Esophagus muscularis mucosa (tissue), 4 donors: ENCODE results near the gene KRTAP10-7. TPM values are rescaled to one million over a fixed set of nuclear protein-coding genes. Genes with fewer than 3 reads are reported as not detected.

ENCODE experiments used
- DNase-seq: peaks from one replicate; pipeline ENCODE4 v3.0.0-alpha.2; 2017; ENCODE audit errors: extremely low spot score
- H3K27ac ChIP-seq, 4 donors: fragments of 200-600 bp; sonication (generic); replicated peaks in 1 of 4; 1 replicate in 3 of 4; 2 replicates in 1 of 4; pipeline ENCODE4 v1.5.1; 2016 to 2019; ENCODE audit warnings: mild to moderate bottlenecking in 1 of 4
- H3K27me3 ChIP-seq, 4 donors: fragments of 200-600 bp; sonication (generic); one replicate each; pipeline versions ENCODE4 v1.5.1 to v1.6.0; 2016 to 2019
- H3K36me3 ChIP-seq, 4 donors: fragments of 200-600 bp; sonication (generic); one replicate each; pipeline ENCODE4 v1.5.1; 2016 to 2019
- H3K4me1 ChIP-seq, 4 donors: fragments of 200-600 bp; sonication (generic); one replicate each; pipeline ENCODE4 v1.5.1; 2016 to 2019
- H3K4me3 ChIP-seq, 4 donors: fragments of 200-600 bp; sonication (generic); 1 replicate in 2 of 4; 2 replicates in 2 of 4; pipeline ENCODE4 v1.5.1; 2016 to 2019; ENCODE audit warnings: mild to moderate bottlenecking in 4 of 4, moderate library complexity in 1 of 4
- H3K9me3 ChIP-seq, 4 donors: fragments of 200-600 bp; sonication (generic); 1 replicate in 3 of 4; 2 replicates in 1 of 4; pipeline ENCODE4 v1.5.1; 2016 to 2019
- EP300 ChIP-seq: sonication (generic); formaldehyde crosslinking; IDR thresholded peaks from one replicate; pipeline ENCODE4 v1.6.1; 2017; ENCODE audit warnings: antibody characterized with exemption
- POLR2A ChIP-seq: fragments of 450-650 bp; IDR thresholded peaks from one replicate; pipeline ENCODE4 v1.6.1; 2017; ENCODE audit warnings: antibody characterized with exemption, moderate library complexity, mild to moderate bottlenecking, low read depth
- POLR2AphosphoS5 ChIP-seq, 2 donors: sonication (generic); formaldehyde crosslinking; IDR thresholded peaks; one replicate each; pipeline ENCODE4 v1.6.1; 2017; ENCODE audit warnings: antibody characterized with exemption in 2 of 2
- WGBS: methylation state at CpG from one replicate; pipeline ENCODE4 v1.1.5; 2018; 5-methylcytosine and 5-hydroxymethylcytosine counted together
- intact Hi-C: fragments of 100-400 bp; cut with DNase I; formaldehyde crosslinking; loops from one replicate; pipeline ENCODE4 v1.15.1; 2023
- total RNA-seq, 4 donors: library from RNA; depleted of rRNA; stranded (reverse); fragments of >200 nt; gene quantifications; one replicate each; pipeline versions ENCODE4 v1.1.0 to v1.2.1, GENCODE V29; 2016
- TF ChIP-seq, protein P1 (sequence below), 3 experiments: fragments of 200-600 bp in 2 of 3; fragments of 450-650 bp in 1 of 3; sonication (generic) in 2 of 3; IDR thresholded peaks; one replicate each; pipeline ENCODE4 v1.5.1; 2017 to 2019; ENCODE audit warnings: antibody characterized with exemption in 3 of 3, mild to moderate bottlenecking in 2 of 3, moderate library complexity in 1 of 3

Gene KRTAP10-7
- total RNA-seq, 4 donors from 2014 or later, result not detected

DNA sequence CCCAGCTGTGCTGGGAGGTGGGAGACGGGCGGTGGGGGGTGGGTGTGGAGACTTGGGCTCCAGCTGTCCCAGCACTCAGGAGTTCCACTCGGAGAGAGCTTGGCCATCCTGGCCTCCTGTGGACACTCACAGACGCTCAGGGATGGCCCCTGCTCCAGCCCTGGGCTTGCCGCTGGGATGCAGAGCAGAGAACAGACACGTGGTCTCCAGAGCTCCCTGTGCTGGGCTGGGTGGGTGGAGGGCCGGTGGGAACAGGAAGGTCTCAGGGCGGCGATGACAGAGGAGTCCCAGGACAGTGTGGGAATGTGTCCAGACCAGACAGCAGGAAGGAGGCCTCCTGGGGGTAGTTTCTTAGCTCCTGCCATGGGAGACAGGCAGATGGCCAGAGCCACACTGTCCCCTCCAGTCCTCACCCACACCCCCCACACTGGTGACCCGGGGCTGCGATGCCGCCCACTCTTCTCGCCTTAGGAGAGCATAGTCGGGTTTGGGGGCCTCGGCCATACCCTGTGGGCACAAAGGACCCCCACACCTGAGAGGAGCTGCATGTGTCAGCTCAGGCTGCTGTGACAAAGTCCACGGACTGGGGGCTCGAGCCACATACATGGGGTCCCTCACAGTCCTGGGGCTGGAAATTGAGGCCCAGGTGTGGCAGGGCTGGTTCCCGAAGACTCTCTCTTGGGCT is 28.5 kb downstream of the KRTAP10-7 start:
- H3K27ac ChIP-seq, result no peak overlapping the region
- 66% methylated on average over 15 of the region's 18 CpGs for WGBS
- no peak for DNase-seq
- intact Hi-C loops, result no loop called here
- no peak overlapping the region for H3K4me3 ChIP-seq
- no peaks in the 10 kb centered on the region for H3K36me3 ChIP-seq
- H3K9me3 ChIP-seq, result peaks cover 0 to 40% (median 36%) of the 10 kb centered on the region in 4 donors
- H3K27me3 ChIP-seq, result peaks cover 0 to 37% (median 0%) of the 10 kb centered on the region in 4 donors
- TF ChIP-seq POLR2AphosphoS5 (IDR thresholded peaks at IDR 0.05), result no peak
- peaks cover 0 to 5% (median 0%) of the 10 kb centered on the region in 4 donors for H3K4me1 ChIP-seq

DNA sequence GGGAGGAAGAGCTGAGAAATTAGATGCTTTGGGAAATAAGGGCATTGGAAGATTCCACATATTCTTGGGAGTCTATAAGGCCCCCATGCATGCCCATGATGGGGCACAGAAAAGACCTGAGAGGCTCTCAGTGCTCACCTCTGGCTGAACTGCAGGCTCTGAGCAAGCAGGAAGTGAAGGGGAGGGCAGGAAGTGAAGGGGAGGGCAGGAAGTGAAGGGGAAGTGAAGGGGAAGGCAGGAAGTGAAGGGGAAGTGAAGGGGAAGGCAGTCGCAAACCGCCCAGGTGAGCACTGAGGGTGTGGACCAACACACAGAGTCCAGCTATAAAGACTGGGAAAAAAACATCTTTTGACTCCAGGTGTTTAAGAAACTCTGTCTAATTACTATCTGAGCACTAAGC is 30.0 kb downstream of the KRTAP10-7 start:
- Histone ChIP-seq H3K36me3 (no peaks in the 10 kb centered on the region), H3K9me3 (peaks cover 0 to 29% (median 26%) of the 10 kb centered on the region in 4 donors), H3K4me1 (peaks cover 0 to 5% (median 0%) of the 10 kb centered on the region in 4 donors), H3K27ac (no peak overlapping the region), H3K4me3 (no peak overlapping the region), H3K27me3 (peaks cover 0 to 43% (median 0%) of the 10 kb centered on the region in 4 donors)
- intact Hi-C loops, result no loop called here
- TF ChIP-seq, protein P1, sequence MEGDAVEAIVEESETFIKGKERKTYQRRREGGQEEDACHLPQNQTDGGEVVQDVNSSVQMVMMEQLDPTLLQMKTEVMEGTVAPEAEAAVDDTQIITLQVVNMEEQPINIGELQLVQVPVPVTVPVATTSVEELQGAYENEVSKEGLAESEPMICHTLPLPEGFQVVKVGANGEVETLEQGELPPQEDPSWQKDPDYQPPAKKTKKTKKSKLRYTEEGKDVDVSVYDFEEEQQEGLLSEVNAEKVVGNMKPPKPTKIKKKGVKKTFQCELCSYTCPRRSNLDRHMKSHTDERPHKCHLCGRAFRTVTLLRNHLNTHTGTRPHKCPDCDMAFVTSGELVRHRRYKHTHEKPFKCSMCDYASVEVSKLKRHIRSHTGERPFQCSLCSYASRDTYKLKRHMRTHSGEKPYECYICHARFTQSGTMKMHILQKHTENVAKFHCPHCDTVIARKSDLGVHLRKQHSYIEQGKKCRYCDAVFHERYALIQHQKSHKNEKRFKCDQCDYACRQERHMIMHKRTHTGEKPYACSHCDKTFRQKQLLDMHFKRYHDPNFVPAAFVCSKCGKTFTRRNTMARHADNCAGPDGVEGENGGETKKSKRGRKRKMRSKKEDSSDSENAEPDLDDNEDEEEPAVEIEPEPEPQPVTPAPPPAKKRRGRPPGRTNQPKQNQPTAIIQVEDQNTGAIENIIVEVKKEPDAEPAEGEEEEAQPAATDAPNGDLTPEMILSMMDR (IDR thresholded peaks at IDR 0.05), result no peak
- TF ChIP-seq EP300 (no peak), POLR2AphosphoS5 (IDR thresholded peaks at IDR 0.05) (no peak), POLR2A (no peak)
- WGBS, result 91% methylated on average over 2 of the region's 2 CpGs
- DNase-seq, result peak; percentile 34

DNA sequence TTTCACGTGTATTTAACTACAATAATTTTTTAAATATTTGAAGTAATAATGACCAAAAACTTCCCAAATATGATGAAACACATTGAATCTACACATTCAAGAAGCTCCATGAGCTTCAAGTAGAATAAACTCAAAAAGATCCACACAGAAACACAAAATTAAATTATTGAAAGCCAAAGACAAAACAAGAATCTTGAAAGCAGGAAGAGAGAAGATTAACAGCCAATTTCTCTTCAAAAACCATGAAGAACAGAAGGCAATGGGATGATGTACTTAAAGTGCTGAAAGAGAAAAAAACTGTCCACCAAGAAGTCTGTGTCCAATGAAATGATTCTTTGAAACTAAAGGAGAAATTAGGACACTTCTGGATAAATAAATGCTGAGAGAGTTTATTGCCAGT is 31.7 kb downstream of the KRTAP10-7 start:
- Histone ChIP-seq H3K27ac (no peak overlapping the region), H3K4me1 (no peaks in the 10 kb centered on the region), H3K4me3 (no peak overlapping the region), H3K27me3 (peaks cover 0 to 38% (median 0%) of the 10 kb centered on the region in 4 donors), H3K9me3 (peaks cover 0 to 29% (median 26%) of the 10 kb centered on the region in 4 donors), H3K36me3 (no peaks in the 10 kb centered on the region)
- TF ChIP-seq, protein P1 (IDR thresholded peaks at IDR 0.05), result no peak
- TF ChIP-seq POLR2AphosphoS5 (IDR thresholded peaks at IDR 0.05), result no peak
- no peak for TF ChIP-seq EP300
- TF ChIP-seq POLR2A, result no peak
- WGBS, result 89% methylated on average over 1 of the region's 1 CpG
- no peak for DNase-seq
- intact Hi-C loops, result no loop called here

DNA sequence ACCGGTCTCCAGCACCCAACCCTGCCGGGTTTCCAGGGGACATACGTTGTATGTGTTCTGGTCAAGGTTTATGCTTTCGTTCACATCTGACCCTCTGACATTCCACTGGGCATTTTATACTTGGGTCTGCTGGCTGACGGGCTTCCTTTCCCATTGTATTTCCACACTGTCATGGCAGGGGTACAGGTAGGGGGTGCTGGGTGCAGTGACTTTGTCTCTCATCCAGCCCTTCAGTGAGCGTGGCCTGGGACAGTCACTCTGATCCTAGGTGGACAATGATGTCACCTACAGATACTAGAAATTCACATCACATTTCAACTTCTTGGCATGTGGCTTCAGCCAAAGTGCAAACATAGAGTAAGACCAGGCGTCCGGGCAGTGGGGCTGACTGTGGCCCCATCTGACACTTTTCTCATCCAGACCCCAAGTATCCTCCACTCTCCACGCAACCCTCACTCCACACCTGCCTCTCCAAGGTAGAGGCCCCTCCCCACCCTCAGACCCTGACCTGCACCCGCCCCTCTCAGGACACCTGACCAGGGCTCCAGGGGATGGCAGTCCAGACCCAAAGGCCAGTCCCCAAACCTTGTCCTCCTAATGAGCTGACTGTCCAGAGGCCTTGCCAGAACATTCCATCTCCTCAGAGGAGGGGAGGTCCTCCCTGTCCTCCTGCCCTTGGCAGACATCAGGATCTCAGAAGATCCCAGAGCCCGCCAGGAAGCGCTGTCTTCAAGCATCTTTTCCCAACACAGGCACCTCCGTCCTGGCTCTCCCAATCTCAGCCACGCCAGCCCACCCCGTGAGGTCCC is 36.0 kb downstream of the KRTAP10-7 start:
- no peak overlapping the region for H3K27ac ChIP-seq
- peak; percentile 79 for DNase-seq
- H3K27me3 ChIP-seq, result peaks cover 0 to 58% (median 2%) of the 10 kb centered on the region in 4 donors
- no peak overlapping the region for H3K4me3 ChIP-seq
- TF ChIP-seq POLR2AphosphoS5 (IDR thresholded peaks at IDR 0.05) (no peak), EP300 (no peak)
- TF ChIP-seq, protein P1 (IDR thresholded peaks at IDR 0.05), result no peak
- H3K9me3 ChIP-seq, result peaks cover 0 to 26% (median 12%) of the 10 kb centered on the region in 4 donors
- WGBS, result 87% methylated on average over 11 of the region's 15 CpGs
- intact Hi-C loops, result no loop called here
- no peaks in the 10 kb centered on the region for H3K4me1 ChIP-seq
- H3K36me3 ChIP-seq, result no peaks in the 10 kb centered on the region
